ENCODE measurements around the gene DOP1A. TPM values are rescaled to one million over a fixed set of nuclear protein-coding genes. Genes with fewer than 3 reads are reported as not detected.

The DOP1A gene
- polyA plus RNA-seq, 1 of the 3 experiments (the other 2 are of a cell fraction), result 3.4 TPM

DNA sequence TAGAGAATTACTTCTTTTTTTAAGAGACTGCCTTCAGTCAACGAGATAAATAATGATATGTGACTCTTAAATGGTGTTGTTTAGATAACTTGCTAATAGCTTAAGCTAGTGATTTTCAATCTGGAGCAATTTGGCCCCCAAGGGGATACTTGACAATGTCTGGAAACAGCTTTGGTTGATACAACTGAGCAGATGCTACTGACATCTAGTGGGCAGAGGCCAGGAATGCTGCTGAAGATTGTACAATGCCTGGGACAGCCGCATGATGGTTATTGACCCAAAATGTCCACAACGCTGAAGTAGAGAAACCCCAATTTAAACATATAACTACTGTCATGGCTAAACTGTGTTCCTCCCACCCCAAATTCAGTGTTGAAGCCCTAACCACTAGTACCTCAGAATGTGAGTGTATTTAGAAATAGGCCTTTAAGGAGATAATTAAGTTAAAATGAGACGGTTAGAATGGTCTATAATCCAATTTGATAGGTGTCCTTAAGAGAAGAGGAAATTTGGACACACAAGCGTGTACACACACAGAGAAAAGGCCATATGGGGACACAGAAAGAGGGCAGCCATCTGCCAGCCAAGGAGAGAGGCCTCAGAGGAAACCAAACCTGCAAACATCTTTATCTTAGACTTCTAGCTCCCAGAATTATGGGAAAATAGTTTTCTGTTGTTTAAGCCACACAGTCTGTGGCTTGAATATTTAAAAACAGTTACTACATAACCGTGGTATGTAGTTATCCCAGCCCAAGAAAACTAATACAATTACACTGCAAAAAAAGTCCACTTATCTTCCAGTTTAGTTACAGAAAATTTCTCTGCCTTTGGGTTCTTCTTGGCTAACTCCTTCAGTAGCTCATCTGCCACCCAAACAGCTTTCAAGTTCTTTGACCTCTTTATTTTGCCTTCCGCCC, 147.9 kb downstream of the DOP1A start (continued):
- TF ChIP-seq, protein P1, sequence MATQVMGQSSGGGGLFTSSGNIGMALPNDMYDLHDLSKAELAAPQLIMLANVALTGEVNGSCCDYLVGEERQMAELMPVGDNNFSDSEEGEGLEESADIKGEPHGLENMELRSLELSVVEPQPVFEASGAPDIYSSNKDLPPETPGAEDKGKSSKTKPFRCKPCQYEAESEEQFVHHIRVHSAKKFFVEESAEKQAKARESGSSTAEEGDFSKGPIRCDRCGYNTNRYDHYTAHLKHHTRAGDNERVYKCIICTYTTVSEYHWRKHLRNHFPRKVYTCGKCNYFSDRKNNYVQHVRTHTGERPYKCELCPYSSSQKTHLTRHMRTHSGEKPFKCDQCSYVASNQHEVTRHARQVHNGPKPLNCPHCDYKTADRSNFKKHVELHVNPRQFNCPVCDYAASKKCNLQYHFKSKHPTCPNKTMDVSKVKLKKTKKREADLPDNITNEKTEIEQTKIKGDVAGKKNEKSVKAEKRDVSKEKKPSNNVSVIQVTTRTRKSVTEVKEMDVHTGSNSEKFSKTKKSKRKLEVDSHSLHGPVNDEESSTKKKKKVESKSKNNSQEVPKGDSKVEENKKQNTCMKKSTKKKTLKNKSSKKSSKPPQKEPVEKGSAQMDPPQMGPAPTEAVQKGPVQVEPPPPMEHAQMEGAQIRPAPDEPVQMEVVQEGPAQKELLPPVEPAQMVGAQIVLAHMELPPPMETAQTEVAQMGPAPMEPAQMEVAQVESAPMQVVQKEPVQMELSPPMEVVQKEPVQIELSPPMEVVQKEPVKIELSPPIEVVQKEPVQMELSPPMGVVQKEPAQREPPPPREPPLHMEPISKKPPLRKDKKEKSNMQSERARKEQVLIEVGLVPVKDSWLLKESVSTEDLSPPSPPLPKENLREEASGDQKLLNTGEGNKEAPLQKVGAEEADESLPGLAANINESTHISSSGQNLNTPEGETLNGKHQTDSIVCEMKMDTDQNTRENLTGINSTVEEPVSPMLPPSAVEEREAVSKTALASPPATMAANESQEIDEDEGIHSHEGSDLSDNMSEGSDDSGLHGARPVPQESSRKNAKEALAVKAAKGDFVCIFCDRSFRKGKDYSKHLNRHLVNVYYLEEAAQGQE (IDR thresholded peaks at IDR 0.05; ENCODE audit: low read depth, low read length), result no peak
- TF ChIP-seq GABPA (IDR thresholded peaks at IDR 0.05; ENCODE audit: low read depth) (no peak), ELF1 (IDR thresholded peaks at IDR 0.05) (no peak), NFIC (IDR thresholded peaks at IDR 0.05; ENCODE audit: borderline replicate concordance) (no peak), POLR2AphosphoS5 (IDR thresholded peaks at IDR 0.05; ENCODE audit: low read depth, low read length) (no peak), TCF12 (IDR thresholded peaks at IDR 0.05) (no peak), FOSL2 (IDR thresholded peaks at IDR 0.05; ENCODE audit: borderline replicate concordance, low read depth) (no peak), CHD2 (IDR thresholded peaks at IDR 0.05; ENCODE audit: low read length, partially characterized antibody) (peak; percentile 62)
- TF ChIP-seq, protein P2, sequence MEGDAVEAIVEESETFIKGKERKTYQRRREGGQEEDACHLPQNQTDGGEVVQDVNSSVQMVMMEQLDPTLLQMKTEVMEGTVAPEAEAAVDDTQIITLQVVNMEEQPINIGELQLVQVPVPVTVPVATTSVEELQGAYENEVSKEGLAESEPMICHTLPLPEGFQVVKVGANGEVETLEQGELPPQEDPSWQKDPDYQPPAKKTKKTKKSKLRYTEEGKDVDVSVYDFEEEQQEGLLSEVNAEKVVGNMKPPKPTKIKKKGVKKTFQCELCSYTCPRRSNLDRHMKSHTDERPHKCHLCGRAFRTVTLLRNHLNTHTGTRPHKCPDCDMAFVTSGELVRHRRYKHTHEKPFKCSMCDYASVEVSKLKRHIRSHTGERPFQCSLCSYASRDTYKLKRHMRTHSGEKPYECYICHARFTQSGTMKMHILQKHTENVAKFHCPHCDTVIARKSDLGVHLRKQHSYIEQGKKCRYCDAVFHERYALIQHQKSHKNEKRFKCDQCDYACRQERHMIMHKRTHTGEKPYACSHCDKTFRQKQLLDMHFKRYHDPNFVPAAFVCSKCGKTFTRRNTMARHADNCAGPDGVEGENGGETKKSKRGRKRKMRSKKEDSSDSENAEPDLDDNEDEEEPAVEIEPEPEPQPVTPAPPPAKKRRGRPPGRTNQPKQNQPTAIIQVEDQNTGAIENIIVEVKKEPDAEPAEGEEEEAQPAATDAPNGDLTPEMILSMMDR (IDR thresholded peaks at IDR 0.05), result peak; percentile 95
- TF ChIP-seq, protein P3, sequence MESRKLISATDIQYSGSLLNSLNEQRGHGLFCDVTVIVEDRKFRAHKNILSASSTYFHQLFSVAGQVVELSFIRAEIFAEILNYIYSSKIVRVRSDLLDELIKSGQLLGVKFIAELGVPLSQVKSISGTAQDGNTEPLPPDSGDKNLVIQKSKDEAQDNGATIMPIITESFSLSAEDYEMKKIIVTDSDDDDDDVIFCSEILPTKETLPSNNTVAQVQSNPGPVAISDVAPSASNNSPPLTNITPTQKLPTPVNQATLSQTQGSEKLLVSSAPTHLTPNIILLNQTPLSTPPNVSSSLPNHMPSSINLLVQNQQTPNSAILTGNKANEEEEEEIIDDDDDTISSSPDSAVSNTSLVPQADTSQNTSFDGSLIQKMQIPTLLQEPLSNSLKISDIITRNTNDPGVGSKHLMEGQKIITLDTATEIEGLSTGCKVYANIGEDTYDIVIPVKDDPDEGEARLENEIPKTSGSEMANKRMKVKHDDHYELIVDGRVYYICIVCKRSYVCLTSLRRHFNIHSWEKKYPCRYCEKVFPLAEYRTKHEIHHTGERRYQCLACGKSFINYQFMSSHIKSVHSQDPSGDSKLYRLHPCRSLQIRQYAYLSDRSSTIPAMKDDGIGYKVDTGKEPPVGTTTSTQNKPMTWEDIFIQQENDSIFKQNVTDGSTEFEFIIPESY (IDR thresholded peaks at IDR 0.05; ENCODE audit: borderline replicate concordance, low read depth), result no peak

DNA sequence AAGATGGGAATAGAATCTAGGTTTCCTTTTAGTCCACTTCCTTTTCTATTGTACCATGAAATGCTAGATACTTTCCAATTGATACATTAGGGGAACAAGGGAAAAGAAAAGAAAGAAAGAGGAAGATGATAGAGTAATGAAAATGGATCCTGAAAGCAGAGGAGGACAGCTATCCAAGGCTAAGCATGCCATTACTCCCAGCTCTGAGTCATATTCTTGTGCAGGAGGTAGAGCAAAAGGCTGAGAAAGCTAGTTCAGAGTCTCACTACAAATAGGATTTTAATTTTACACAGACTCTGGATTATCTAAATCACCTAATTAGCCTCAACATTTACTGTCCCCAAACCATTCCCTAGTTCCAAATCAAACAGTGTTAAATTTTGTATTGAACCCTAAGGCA, 149.3 kb downstream of the DOP1A start:
- DNase-seq, result no peak
- CTCF ChIA-PET, result interaction anchor here (0.6 to 13.0 kb wide), 7 partner anchors 13 to 960 kb away, joined by 3 to 328 read pairs (median 11); partner anchors contain the start of genes DOP1A, PRSS35 and UBE3D
- Histone ChIP-seq H3K4me3 (ENCODE audit: low read depth in 2 of 2, low read length in 1 of 2) (no peak overlapping the region), H3F3A (replicated peaks; ENCODE audit: insufficient read depth) (no peaks in the 10 kb centered on the region), H3K9ac (no peak overlapping the region), H3K4me2 (no peak overlapping the region), H3K4me1 (ENCODE audit: control insufficient read depth in 1 of 2, insufficient read depth in 2 of 2, low read depth in 1 of 2, low read length in 1 of 2) (peaks cover 6 to 9% of the 10 kb centered on the region in 2 experiments; a peak in 3 of 4 replicates), H4K20me1 (ENCODE audit: insufficient read depth) (no peaks in the 10 kb centered on the region), H3K36me3 (replicated peaks in 1 of 2; ENCODE audit: control insufficient read depth in 1 of 2, insufficient read depth in 2 of 2, low read length in 1 of 2) (peaks cover 0 to 3% of the 10 kb centered on the region in 2 experiments), H2AFZ (ENCODE audit: low read depth) (peak overlapping the region; percentile 20; the same call in 1 of the 2 replicates), H3K27ac (ENCODE audit: low read depth in 2 of 2, low read length in 1 of 2) (peak overlapping the region in 1 of 2 experiments; percentile 72; a peak in 1 of 4 replicates), H3K9me2 (no peaks in the 10 kb centered on the region), H3K27me3 (ENCODE audit: insufficient read depth) (no peaks in the 10 kb centered on the region), H3K79me2 (ENCODE audit: insufficient read depth) (no peaks in the 10 kb centered on the region), H3K9me3 (no peaks in the 10 kb centered on the region)
- POLR2A ChIA-PET, result no interaction called here
- TF ChIP-seq, protein P4, sequence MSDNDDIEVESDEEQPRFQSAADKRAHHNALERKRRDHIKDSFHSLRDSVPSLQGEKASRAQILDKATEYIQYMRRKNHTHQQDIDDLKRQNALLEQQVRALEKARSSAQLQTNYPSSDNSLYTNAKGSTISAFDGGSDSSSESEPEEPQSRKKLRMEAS (IDR thresholded peaks at IDR 0.05; ENCODE audit: low read depth), result no peak
- TF ChIP-seq EP300 (IDR thresholded peaks at IDR 0.05; ENCODE audit: borderline replicate concordance in 1 of 2, low read depth in 1 of 2, low read length in 1 of 2) (no peak), TCF12 (IDR thresholded peaks at IDR 0.05) (no peak), FOXJ3 (CRISPR knock-in tag; IDR thresholded peaks at IDR 0.05) (no peak), SIN3A (IDR thresholded peaks at IDR 0.05; ENCODE audit: borderline replicate concordance, low read depth, low read length) (no peak), POLR2AphosphoS5 (IDR thresholded peaks at IDR 0.05; ENCODE audit: low read depth, low read length) (no peak), CHD2 (IDR thresholded peaks at IDR 0.05; ENCODE audit: low read length, partially characterized antibody) (no peak), GATA2 (CRISPR knock-in tag; IDR thresholded peaks at IDR 0.05) (no peak), NRF1 (IDR thresholded peaks at IDR 0.05; ENCODE audit: low read depth, low read length) (no peak), RFX5 (IDR thresholded peaks at IDR 0.05; ENCODE audit: low read length) (no peak), RAD21 (IDR thresholded peaks at IDR 0.05; ENCODE audit: low read length) (no peak), SMC3 (IDR thresholded peaks at IDR 0.05; ENCODE audit: low read depth, low read length) (no peak)
- TF ChIP-seq, protein P5, sequence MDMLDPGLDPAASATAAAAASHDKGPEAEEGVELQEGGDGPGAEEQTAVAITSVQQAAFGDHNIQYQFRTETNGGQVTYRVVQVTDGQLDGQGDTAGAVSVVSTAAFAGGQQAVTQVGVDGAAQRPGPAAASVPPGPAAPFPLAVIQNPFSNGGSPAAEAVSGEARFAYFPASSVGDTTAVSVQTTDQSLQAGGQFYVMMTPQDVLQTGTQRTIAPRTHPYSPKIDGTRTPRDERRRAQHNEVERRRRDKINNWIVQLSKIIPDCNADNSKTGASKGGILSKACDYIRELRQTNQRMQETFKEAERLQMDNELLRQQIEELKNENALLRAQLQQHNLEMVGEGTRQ (IDR thresholded peaks at IDR 0.05; ENCODE audit: borderline replicate concordance, low read depth, low read length), result no peak
- TF ChIP-seq, protein P6, sequence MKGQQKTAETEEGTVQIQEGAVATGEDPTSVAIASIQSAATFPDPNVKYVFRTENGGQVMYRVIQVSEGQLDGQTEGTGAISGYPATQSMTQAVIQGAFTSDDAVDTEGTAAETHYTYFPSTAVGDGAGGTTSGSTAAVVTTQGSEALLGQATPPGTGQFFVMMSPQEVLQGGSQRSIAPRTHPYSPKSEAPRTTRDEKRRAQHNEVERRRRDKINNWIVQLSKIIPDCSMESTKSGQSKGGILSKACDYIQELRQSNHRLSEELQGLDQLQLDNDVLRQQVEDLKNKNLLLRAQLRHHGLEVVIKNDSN (IDR thresholded peaks at IDR 0.05; ENCODE audit: borderline replicate concordance, low read depth), result no peak

All from SK-N-SH (cell line).